Caco-2 (cell line): ENCODE measurements around the gene ANKRD27. TPM values are rescaled to one million over a fixed set of nuclear protein-coding genes. Genes with fewer than 3 reads are reported as not detected.
"Not testable (repeated sequence)": the region's sequence is repeated elsewhere in the genome, so short reads cannot be mapped to it uniquely, and the experiment has no call there.

Experiments used
- BruUV-seq: library from RNA; stranded (reverse); fragments of 400-500 nt; replicated peaks from 2 replicates; lab custom pipeline; 2021; lab: Mats Ljungman, UMichigan
- CTCF ChIA-PET: fragments of 300-600 bp; sonication (Branson Sonifier 250); formaldehyde crosslinking; loops from one replicate; lab custom pipeline; 2022; ENCODE audit warnings: antibody characterized with exemption; lab: Charles Lee
- POLR2A ChIA-PET: fragments of 300-600 bp; sonication (Branson Sonifier 250); formaldehyde crosslinking; loops from one replicate; lab custom pipeline; 2022; ENCODE audit warnings: antibody characterized with exemption; lab: Charles Lee
- DNase-seq, 2 experiments: peaks; one replicate each; pipeline versions ENCODE4 v3.0.0 to v3.0.0-alpha.2; 2020 to 2022
- H3K27me3 ChIP-seq: replicated peaks from 2 replicates; pipeline ENCODE4 v1.6.0; 2011; ENCODE audit warnings: low read length; ENCODE audit not compliant: control insufficient read depth, insufficient read depth
- H3K36me3 ChIP-seq: 2 replicates; pipeline ENCODE4 v1.5.1; 2011; ENCODE audit warnings: low read length; ENCODE audit not compliant: control insufficient read depth, insufficient read depth
- H3K4me1 ChIP-seq: fragments of 250-450 bp; sonication (Bioruptor Pico); 2 replicates; pipeline ENCODE4 v1.5.1; 2020; ENCODE audit warnings: mild to moderate bottlenecking
- H3K4me3 ChIP-seq: 2 replicates; pipeline ENCODE4 v1.5.1; 2011; ENCODE audit warnings: low read depth, mild to moderate bottlenecking, control low read depth, low read length
- H3K9me3 ChIP-seq: fragments of 250-450 bp; sonication (Bioruptor Pico); 2 replicates; pipeline ENCODE4 v1.5.1; 2020; ENCODE audit warnings: mild to moderate bottlenecking, moderate library complexity
- H3K27ac Mint-ChIP-seq: one replicate; pipeline ENCODE4 v1.8.0; 2022; ENCODE audit warnings: mixed read lengths; ENCODE audit not compliant: unreplicated experiment
- H3K27me3 Mint-ChIP-seq: one replicate; pipeline ENCODE4 v1.8.0; 2022; ENCODE audit warnings: mixed read lengths; ENCODE audit not compliant: insufficient read depth, unreplicated experiment
- H3K36me3 Mint-ChIP-seq: one replicate; pipeline ENCODE4 v1.8.0; 2022; ENCODE audit warnings: mild to moderate bottlenecking, mixed read lengths; ENCODE audit not compliant: insufficient read depth, unreplicated experiment
- H3K4me1 Mint-ChIP-seq: one replicate; pipeline ENCODE4 v1.8.0; 2022; ENCODE audit warnings: low read depth, mixed read lengths; ENCODE audit not compliant: unreplicated experiment
- H3K4me3 Mint-ChIP-seq: one replicate; pipeline ENCODE4 v1.8.0; 2022; ENCODE audit warnings: mild to moderate bottlenecking, moderate library complexity, mixed read lengths; ENCODE audit not compliant: unreplicated experiment
- H3K9me3 Mint-ChIP-seq: one replicate; pipeline ENCODE4 v1.8.0; 2022; ENCODE audit warnings: mixed read lengths; ENCODE audit not compliant: unreplicated experiment
- intact Hi-C: fragments of 100-400 bp; cut with micrococcal nuclease; formaldehyde crosslinking; loops from one replicate; pipeline ENCODE4 v1.10.0; 2022; ENCODE audit not compliant: unreplicated experiment
- total RNA-seq: library from RNA; stranded (reverse); gene quantifications from 2 replicates; pipeline ENCODE4 v1.2.3, GENCODE V29; 2022
- TF ChIP-seq, protein P1 (sequence below), 2 experiments: fragments of 200-600 bp in 1 of 2; IDR thresholded peaks; 1 replicate in 1 of 2; 2 replicates in 1 of 2; pipeline versions ENCODE4 v1.5.1 to v1.8.0; 2011 to 2022; ENCODE audit warnings: antibody characterized with exemption in 1 of 2, control low read depth in 1 of 2, inconsistent platforms in 1 of 2, low read depth in 1 of 2, low read length in 1 of 2, mild to moderate bottlenecking in 1 of 2, moderate library complexity in 1 of 2; ENCODE audit not compliant: insufficient read depth in 1 of 2, severe bottlenecking in 1 of 2, unreplicated experiment in 1 of 2

The ANKRD27 gene
- total RNA-seq, 1 experiment from 2014 or later, result 54.3 TPM

DNA sequence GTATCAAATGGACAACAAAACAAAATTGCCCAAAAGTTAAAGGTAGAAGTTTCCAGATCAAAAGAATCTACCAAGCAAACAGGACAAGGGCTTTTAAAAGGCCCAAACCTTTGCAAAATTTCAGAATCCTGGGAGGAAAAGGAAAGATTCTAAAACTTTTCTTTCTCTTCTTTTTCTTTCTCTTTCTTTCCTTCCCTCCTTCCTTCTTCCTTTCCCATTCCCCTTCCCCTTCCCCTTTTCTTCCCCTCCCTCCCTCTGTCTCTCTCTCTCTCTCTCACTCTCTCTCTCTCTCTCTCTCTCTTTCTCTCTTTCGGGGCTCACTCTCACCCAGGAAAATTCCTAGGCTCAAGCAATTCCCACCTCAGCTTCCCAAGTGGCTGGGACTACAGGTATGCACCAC, 98.2 kb downstream of the ANKRD27 start:
- Histone ChIP-seq H3K36me3 (no peaks in the 10 kb centered on the region), H3K4me3 (no peak overlapping the region), H3K27me3 (no peaks in the 10 kb centered on the region), H3K4me1 (no peaks in the 10 kb centered on the region), H3K9me3 (no peaks in the 10 kb centered on the region)
- DNase-seq, result no peak
- Mint-ChIP-seq H3K27me3 (no peaks in the 10 kb centered on the region), H3K36me3 (peaks cover 5% of the 10 kb centered on the region), H3K9me3 (no peaks in the 10 kb centered on the region), H3K4me3 (no peak overlapping the region), H3K27ac (no peak overlapping the region), H3K4me1 (no peaks in the 10 kb centered on the region)
- POLR2A ChIA-PET, result no interaction called here
- CTCF ChIA-PET, result interaction anchor here (0.6 kb wide), 1 partner anchor 10 kb away, joined by 3 read pairs; no protein-coding TSS in a partner anchor
- no TSS peak for BruUV-seq
- TF ChIP-seq, protein P1, sequence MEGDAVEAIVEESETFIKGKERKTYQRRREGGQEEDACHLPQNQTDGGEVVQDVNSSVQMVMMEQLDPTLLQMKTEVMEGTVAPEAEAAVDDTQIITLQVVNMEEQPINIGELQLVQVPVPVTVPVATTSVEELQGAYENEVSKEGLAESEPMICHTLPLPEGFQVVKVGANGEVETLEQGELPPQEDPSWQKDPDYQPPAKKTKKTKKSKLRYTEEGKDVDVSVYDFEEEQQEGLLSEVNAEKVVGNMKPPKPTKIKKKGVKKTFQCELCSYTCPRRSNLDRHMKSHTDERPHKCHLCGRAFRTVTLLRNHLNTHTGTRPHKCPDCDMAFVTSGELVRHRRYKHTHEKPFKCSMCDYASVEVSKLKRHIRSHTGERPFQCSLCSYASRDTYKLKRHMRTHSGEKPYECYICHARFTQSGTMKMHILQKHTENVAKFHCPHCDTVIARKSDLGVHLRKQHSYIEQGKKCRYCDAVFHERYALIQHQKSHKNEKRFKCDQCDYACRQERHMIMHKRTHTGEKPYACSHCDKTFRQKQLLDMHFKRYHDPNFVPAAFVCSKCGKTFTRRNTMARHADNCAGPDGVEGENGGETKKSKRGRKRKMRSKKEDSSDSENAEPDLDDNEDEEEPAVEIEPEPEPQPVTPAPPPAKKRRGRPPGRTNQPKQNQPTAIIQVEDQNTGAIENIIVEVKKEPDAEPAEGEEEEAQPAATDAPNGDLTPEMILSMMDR (IDR thresholded peaks at IDR 0.05; ENCODE audit: insufficient read depth in 1 of 2, low read depth in 1 of 2, low read length in 1 of 2, severe bottlenecking in 1 of 2, unreplicated experiment in 1 of 2), result no peak
- intact Hi-C loops, result no loop called here

DNA sequence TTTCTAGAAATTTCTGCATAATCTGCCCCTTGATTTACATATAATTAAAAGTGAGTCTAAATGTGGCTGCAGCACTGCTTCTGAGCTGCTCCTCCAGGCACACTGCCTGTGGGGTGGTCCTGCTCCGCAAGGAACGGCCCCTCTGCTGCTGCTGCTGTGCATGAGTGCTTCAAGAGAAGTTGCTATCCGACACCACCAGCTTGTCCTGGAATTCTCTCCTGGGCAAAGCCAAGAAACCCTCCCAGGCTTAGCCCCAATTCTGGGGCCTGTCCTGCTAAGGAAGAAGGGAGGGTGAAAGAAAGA, 101.5 kb downstream of the ANKRD27 start:
- H3K4me1 ChIP-seq, result no peaks in the 10 kb centered on the region
- H3K4me3 Mint-ChIP-seq, result no peak overlapping the region
- no peaks in the 10 kb centered on the region; the same call in 1 of the 2 replicates for H3K27me3 ChIP-seq
- no peaks in the 10 kb centered on the region for H3K9me3 ChIP-seq
- BruUV-seq, result no TSS peak
- intact Hi-C loops, result no loop called here
- H3K4me3 ChIP-seq, result no peak overlapping the region
- TF ChIP-seq, protein P1 (IDR thresholded peaks at IDR 0.05; ENCODE audit: insufficient read depth in 1 of 2, low read depth in 1 of 2, low read length in 1 of 2, severe bottlenecking in 1 of 2, unreplicated experiment in 1 of 2), result no peak
- H3K4me1 Mint-ChIP-seq, result no peaks in the 10 kb centered on the region
- DNase-seq, result no peak
- H3K36me3 Mint-ChIP-seq, result no peaks in the 10 kb centered on the region
- no peak overlapping the region for H3K27ac Mint-ChIP-seq
- no peaks in the 10 kb centered on the region for H3K27me3 Mint-ChIP-seq
- H3K9me3 Mint-ChIP-seq, result no peaks in the 10 kb centered on the region
- POLR2A ChIA-PET, result no interaction called here
- H3K36me3 ChIP-seq, result no peaks in the 10 kb centered on the region
- CTCF ChIA-PET, result interaction anchor here (0.7 to 1.2 kb wide), 2 partner anchors 230 to 236 kb away, joined by 3 read pairs; no protein-coding TSS in a partner anchor

DNA sequence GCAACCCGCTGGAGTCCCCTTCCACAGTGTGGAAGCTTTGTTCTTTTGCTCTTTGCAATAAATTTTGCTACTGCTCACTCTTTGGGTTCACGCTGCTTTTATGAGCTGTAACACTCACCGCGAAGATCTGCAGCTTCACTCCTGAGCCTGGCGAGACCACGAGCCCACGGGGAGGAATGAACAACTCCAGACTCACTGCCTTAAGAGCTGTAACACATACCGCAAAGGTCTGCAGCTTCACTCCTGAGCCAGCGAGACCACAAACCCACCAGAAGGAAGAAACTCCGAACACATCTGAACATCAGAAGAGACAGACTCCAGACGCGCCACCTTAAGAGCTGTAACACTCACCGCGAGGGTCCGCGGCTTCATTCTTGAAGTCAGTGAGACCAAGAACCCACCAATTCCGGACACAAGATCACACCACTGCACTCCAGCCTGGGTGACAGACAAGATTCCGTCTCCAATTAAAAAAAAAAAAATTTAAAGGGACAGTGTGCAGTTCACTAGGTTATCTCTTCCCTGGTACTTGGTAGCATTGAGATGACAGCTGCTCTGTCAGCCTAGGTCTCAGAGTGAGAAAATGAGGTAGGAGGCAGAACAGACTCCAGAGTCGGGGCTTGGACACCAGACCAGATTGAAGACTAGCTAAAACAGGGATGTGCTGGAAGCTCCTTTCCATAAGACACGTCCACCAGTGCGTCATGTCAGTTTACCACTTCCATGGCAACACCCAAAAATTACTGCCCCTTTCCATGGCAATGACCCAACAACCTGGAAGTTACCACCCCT, 102.1 kb downstream of the ANKRD27 start:
- H3K27me3 Mint-ChIP-seq, H3K4me1 Mint-ChIP-seq, H3K9me3 Mint-ChIP-seq, H3K4me3 ChIP-seq, H3K4me3 Mint-ChIP-seq, H3K36me3 Mint-ChIP-seq, H3K27ac Mint-ChIP-seq, POLR2A ChIA-PET, H3K4me1 ChIP-seq, DNase-seq, H3K27me3 ChIP-seq, BruUV-seq, H3K9me3 ChIP-seq, H3K36me3 ChIP-seq, intact Hi-C loops: not testable (repeated sequence)
- CTCF ChIA-PET, result interaction anchor here (0.7 to 1.2 kb wide), 2 partner anchors 229 to 236 kb away, joined by 3 read pairs; no protein-coding TSS in a partner anchor

DNA sequence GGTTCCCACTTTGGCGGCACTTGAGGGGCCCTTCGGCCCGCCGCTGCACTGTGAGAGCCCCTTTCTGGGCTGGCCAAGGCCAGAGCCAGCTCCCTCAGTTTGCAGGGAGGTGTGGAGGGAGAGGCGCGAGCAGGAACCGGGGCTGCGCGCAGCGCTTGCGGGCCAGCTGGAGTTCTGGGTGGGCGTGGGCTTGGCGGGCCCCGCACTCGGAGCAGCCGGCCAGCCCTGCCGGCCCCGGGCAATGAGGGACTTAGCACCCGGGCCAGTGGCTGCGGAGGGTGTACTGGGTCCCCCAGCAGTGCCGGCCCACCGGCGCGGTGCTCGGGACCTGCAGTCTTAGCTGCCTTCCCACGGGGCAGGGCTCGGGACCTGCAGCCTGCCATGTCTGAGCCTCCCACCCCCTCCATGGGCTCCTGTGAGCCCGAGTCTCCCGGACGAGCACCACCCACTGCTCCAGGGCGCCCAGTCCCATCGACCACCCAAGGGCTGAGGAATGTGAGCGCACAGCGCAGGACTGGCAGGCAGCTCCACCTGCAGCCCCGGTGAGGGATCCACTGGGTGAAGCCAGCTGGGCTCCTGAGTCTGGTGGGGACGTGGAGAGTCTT, 103.4 kb downstream of the ANKRD27 start:
- H3K36me3 ChIP-seq, H3K36me3 Mint-ChIP-seq, POLR2A ChIA-PET, CTCF ChIA-PET, H3K27me3 Mint-ChIP-seq, H3K9me3 ChIP-seq, H3K4me3 ChIP-seq, H3K9me3 Mint-ChIP-seq, H3K4me1 ChIP-seq, H3K27me3 ChIP-seq, H3K4me1 Mint-ChIP-seq, DNase-seq, H3K4me3 Mint-ChIP-seq, intact Hi-C loops, H3K27ac Mint-ChIP-seq, BruUV-seq: not testable (repeated sequence)
